Measurements from ENCODE around the gene ATP10A.

GRCh38 chr15:25661898-25662297, 201.2 kb downstream of the ATP10A start:
- TF ChIP-seq EZH2 (IDR thresholded peaks at IDR 0.05; ENCODE audit: borderline replicate concordance) (no peak), EZH2phosphoT487 (IDR thresholded peaks at IDR 0.05; ENCODE audit: low read depth, severe bottlenecking, unreplicated experiment) (no peak)
